ENCODE data around the gene NR1D2. TPM values are rescaled to one million over a fixed set of nuclear protein-coding genes. Genes with fewer than 3 reads are reported as not detected.
"Not testable (repeated sequence)": the region's sequence is repeated elsewhere in the genome, so short reads cannot be mapped to it uniquely, and the experiment has no call there.

The NR1D2 gene
- total RNA-seq, 1 donor from 2014 or later, result 26.4 TPM

DNA sequence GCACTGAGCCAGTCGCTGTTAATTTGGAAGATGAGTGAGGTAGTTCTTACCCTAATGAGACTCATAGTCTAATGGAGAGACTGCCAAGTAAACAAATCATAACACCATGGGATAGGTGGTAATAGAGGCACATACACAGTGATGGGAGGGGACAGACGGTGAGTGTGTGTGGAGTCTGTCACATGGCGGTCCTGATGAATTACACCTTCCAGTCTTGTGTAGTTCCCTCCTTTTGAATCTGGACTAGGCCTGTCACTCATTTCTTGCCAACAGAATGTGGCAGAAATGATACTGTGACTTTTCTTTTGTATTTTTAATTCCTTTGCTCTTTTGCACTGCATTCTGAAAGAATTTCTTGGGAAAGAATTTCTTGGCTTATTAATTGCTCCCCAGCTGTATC lies 78.1 kb downstream of the NR1D2 start:
- no peak overlapping the region for H3K27ac Mint-ChIP-seq (ENCODE audit: unreplicated experiment)
- TF ChIP-seq, protein P1, sequence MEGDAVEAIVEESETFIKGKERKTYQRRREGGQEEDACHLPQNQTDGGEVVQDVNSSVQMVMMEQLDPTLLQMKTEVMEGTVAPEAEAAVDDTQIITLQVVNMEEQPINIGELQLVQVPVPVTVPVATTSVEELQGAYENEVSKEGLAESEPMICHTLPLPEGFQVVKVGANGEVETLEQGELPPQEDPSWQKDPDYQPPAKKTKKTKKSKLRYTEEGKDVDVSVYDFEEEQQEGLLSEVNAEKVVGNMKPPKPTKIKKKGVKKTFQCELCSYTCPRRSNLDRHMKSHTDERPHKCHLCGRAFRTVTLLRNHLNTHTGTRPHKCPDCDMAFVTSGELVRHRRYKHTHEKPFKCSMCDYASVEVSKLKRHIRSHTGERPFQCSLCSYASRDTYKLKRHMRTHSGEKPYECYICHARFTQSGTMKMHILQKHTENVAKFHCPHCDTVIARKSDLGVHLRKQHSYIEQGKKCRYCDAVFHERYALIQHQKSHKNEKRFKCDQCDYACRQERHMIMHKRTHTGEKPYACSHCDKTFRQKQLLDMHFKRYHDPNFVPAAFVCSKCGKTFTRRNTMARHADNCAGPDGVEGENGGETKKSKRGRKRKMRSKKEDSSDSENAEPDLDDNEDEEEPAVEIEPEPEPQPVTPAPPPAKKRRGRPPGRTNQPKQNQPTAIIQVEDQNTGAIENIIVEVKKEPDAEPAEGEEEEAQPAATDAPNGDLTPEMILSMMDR (IDR thresholded peaks at IDR 0.05), result no peak
- no peak overlapping the region for H3K4me3 Mint-ChIP-seq (ENCODE audit: unreplicated experiment)
- peaks cover 3% of the 10 kb centered on the region for H3K27me3 Mint-ChIP-seq (ENCODE audit: unreplicated experiment)
- no peak for DNase-seq (ENCODE audit: extremely low spot score, unreplicated experiment)
- H3K4me1 Mint-ChIP-seq (ENCODE audit: unreplicated experiment), result no peaks in the 10 kb centered on the region
- no peaks in the 10 kb centered on the region for H3K9me3 Mint-ChIP-seq (ENCODE audit: unreplicated experiment)
- H3K36me3 Mint-ChIP-seq (ENCODE audit: unreplicated experiment), result no peaks in the 10 kb centered on the region

DNA sequence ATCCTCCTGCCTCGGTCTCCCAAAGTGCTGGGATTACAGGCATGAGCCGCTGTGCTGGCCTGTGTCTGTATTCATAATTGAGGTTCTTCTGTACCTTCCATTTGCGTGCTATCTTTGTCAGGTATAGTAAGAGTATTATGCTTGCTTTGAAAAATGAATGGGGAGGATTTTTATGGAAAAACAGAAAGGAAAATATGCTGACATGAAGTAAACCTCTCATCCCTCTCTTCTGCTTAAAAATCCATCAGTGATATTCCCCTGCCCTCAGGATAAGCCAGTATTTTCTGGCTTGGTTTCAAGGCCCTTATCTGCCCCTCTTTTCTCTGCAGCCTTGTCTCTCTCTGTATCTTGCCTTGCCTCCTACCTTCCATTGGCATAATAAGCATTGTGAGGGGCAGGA lies 80.7 kb downstream of the NR1D2 start:
- Mint-ChIP-seq H3K36me3 (ENCODE audit: unreplicated experiment) (no peaks in the 10 kb centered on the region), H3K4me3 (ENCODE audit: unreplicated experiment) (no peak overlapping the region), H3K4me1 (ENCODE audit: unreplicated experiment) (no peaks in the 10 kb centered on the region), H3K27ac (ENCODE audit: unreplicated experiment) (no peak overlapping the region), H3K27me3 (ENCODE audit: unreplicated experiment) (peaks cover 3% of the 10 kb centered on the region), H3K9me3 (ENCODE audit: unreplicated experiment) (peaks cover 4% of the 10 kb centered on the region)
- no peak for DNase-seq (ENCODE audit: extremely low spot score, unreplicated experiment)
- TF ChIP-seq, protein P1 (IDR thresholded peaks at IDR 0.05), result no peak

DNA sequence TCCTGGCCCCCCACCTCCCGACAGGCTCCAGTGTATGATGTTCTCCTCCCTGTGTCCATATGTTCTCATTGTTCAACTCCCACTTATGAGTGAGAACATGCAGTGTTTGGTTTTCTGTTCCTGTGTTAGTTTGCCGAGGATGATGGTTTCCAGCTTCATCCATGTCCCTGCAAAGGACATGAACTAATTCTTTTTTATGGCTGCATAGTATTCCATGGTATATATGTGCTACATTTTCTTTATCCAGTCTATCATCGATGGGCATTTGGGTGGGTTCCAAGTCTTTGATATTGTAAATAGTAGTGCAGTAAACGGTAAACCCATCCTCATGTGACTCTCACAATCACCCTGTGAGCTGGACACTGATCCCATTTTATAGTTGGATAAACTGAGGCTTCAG lies 81.6 kb downstream of the NR1D2 start:
- not testable (repeated sequence) for H3K27ac Mint-ChIP-seq (ENCODE audit: unreplicated experiment)

DNA sequence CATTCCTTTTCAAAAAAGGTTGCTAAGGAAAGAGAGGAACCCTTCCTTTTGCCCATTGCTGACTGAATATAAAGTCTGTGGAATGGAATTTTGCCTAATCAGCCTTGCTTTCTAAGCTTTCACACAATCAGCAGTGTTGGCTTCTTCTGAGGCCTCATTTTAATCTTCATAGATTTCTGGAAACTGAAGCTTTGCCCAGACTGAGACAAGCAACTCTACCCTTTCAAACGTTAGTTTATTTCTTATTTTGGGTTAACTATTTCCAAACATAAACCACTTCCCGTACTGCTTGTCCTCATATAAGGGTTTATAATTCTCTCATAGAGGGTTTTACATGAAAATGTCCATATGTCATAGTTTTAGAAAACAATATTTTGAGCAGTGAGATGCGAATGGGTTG lies 82.9 kb downstream of the NR1D2 start:
- Mint-ChIP-seq H3K36me3 (ENCODE audit: unreplicated experiment) (peaks cover 3% of the 10 kb centered on the region), H3K27ac (ENCODE audit: unreplicated experiment) (no peak overlapping the region), H3K4me1 (ENCODE audit: unreplicated experiment) (no peaks in the 10 kb centered on the region), H3K4me3 (ENCODE audit: unreplicated experiment) (no peak overlapping the region), H3K27me3 (ENCODE audit: unreplicated experiment) (peaks cover 5% of the 10 kb centered on the region), H3K9me3 (ENCODE audit: unreplicated experiment) (peaks cover 18% of the 10 kb centered on the region)
- TF ChIP-seq, protein P1 (IDR thresholded peaks at IDR 0.05), result no peak
- DNase-seq (ENCODE audit: extremely low spot score, unreplicated experiment), result no peak

More for the DNA sequence above, 81.6 kb downstream of the NR1D2 start:
- not testable (repeated sequence) for DNase-seq (ENCODE audit: extremely low spot score, unreplicated experiment); H3K4me3 Mint-ChIP-seq (ENCODE audit: unreplicated experiment); H3K4me1 Mint-ChIP-seq (ENCODE audit: unreplicated experiment); H3K27me3 Mint-ChIP-seq (ENCODE audit: unreplicated experiment); H3K36me3 Mint-ChIP-seq (ENCODE audit: unreplicated experiment)
- peaks cover 13% of the 10 kb centered on the region for H3K9me3 Mint-ChIP-seq (ENCODE audit: unreplicated experiment)

Other genes starting within 250 kb of the NR1D2 start
- 98.5 and 104 TPM in 2 replicates for gene UBE2E1, start 139.3 kb upstream of the NR1D2 start, total RNA-seq
- 12.9 and 13.1 TPM in 2 replicates for gene NKIRAS1, start 28.3 kb upstream of the NR1D2 start, total RNA-seq
- 1,872 and 1,902 TPM in 2 replicates for gene RPL15, start 28.2 kb upstream of the NR1D2 start, total RNA-seq

Measured in osteocyte (in vitro differentiated cells).